Measurements from ENCODE around the gene NEU4.
"Not testable (repeated sequence)": the region's sequence is repeated elsewhere in the genome, so short reads cannot be mapped to it uniquely, and the experiment has no call there.

Gene NEU4, protein sequence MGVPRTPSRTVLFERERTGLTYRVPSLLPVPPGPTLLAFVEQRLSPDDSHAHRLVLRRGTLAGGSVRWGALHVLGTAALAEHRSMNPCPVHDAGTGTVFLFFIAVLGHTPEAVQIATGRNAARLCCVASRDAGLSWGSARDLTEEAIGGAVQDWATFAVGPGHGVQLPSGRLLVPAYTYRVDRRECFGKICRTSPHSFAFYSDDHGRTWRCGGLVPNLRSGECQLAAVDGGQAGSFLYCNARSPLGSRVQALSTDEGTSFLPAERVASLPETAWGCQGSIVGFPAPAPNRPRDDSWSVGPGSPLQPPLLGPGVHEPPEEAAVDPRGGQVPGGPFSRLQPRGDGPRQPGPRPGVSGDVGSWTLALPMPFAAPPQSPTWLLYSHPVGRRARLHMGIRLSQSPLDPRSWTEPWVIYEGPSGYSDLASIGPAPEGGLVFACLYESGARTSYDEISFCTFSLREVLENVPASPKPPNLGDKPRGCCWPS

GRCh38 chr2:241808721-241809382, at the start of gene NEU4:
Gene NEU4, plus strand, starts transcription at chr2:241809193. Its CDS starts 5,292 bp downstream, at chr2:241814485.
- peak; percentile 43 for DNase-seq (ENCODE audit: low spot score)

DNA sequence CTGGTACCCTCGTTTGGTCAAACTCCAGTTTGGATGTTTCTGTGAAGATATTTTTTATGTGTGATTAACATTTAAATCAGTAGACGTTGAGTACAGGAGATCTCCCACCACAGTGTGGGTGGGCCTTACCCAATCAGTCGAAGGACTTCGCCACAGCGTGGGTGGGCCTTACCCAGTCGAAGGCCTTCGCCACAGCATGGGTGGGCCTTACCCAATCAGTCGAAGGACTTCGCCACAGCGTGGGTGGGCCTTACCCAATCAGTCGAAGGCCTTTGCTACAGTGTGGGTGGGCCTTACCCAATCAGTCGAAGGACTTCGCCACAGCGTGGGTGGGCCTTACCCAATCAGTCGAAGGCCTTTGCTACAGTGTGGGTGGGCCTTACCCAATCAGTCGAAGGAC, 49.1 kb upstream of the NEU4 start:
- DNase-seq (ENCODE audit: low spot score): not testable (repeated sequence)

DNA sequence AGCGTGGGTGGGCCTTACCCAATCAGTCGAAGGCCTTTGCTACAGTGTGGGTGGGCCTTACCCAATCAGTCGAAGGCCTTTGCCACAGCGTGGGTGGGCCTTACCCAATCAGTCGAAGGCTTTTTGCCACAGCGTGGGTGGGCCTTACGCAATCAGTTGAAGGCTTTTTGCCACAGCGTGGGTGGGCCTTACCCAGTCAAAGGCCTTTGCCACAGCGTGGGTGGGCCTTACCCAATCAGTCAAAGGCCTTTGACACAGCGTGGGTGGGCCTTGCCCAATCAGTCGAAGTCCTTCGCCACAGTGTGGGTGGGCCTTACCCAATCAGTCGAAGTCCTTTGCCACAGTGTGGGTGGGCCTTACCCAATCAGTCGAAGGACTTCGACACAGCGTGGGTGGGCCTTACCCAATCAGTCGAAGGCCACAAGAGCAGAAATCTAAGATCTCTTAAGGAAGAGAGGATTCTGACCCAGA, 48.7 kb upstream of the NEU4 start:
- no peak for DNase-seq (ENCODE audit: low spot score)

DNA sequence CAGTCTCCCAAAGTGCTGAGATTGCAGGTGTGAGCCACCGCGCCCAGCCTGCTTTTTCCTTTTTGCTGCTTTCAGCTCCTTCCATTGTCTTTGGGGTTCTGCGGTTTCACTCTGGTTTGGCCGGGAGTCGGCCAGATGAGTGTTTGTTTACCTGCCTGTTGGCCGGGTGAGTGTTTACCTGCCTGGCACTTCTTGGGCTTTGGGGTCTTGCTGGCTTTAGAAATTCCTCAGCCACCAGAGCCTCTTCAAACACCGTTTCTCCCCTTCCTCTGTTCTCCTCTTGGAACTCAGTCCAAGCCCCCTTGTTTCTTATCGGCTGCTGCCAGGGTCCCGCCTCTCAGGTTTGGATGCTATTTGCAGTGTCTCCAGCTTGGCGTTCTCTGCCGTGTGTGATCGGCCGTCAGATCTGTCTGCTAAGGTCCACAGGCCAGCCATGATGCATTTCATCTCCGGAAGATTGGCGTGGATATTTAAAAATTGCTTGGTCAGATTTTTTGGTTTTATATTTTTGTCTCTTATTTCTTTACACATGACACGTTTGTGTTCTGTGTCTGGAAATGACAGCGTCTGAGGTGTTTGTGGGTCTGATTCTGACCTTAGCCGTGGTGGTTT, 46.6 kb upstream of the NEU4 start:
- DNase-seq (ENCODE audit: low spot score): peak; percentile 4

- DNase-seq (ENCODE audit: low spot score): peak; percentile 3
These were observed 46.0 kb upstream of the NEU4 start for GRCh38 chr2:241762933-241763369.

DNA sequence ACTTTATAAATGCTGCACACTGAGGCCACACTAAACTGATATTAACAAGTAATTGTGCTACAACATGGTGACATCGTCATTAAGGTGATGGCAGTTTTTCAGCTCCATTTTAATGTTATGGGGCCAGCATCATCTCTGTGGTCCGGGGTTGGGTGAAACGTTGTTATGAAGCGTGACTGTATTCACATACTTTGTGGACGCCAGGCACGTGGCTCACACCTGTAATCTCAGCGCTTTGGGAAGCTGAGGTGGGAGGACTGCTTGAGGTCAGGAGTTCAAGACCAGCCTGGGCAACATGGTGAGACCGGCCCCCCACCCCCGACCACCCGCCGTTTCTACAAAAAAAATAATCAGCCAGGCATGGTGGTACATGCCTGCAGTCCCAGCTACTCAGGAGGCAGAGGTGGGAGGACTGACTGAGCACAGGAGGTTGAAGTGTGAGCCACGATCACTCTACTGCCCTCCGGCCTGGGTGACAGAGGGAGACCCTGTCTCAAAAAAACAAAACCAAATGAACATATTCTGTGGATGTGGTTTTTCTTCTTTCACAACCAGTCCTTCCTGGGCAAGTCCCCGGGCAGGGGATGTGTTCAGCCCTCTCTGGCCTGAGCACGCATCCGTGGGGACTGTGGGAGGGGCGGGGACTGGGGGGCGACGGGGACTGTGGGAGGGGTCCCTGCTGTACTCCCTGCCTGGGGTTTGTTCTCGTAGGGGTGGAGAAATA, 45.3 kb upstream of the NEU4 start:
- DNase-seq (ENCODE audit: low spot score): peak; percentile 2

DNA sequence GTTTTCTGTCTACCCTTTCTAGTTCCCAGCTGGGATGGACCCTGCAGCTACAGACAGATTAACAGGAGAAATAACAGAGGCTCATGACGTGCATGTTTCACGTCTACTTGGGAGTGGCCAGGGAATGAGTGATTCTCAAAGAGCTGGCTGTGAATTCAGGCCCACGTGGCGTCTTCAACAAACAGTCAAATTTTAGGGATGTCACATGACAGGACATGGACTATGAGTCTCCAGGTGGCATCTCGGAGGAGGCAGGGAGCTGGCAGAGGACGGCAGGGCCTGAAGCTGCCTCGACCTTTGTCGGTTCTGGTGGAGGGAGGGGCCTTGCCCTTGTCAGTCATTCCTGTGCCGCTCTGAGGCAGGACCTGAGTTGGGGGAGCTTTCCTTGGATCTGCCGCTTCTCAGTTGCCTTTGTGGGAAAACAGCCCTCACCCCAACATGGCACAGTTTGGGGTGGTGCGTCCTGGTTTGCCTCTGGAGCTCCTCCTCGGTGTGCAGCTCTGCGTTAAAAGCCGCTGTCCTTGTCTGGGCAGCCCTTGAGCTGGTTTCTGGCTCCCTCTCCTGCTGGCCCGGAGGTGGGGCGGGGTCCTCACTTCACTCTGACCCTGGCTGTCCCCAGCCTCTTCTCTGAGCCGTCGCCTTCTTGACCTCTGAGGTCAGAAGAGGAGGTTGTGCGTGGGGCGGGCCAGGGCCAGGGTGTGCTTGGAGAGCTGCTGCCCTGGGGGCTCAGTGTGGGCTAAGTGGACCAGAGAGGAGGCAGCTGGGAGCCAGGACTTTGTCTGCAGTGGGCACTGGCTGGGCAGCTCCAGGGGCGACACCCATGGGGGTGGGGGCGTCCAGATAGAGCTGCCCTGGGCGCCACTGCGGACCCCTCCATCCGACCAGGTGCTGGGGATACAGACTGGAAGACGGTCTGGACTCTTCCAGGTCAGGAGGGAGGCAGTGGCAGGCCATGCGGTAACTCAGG, 44.4 kb upstream of the NEU4 start:
- DNase-seq (ENCODE audit: low spot score): no peak

DNA sequence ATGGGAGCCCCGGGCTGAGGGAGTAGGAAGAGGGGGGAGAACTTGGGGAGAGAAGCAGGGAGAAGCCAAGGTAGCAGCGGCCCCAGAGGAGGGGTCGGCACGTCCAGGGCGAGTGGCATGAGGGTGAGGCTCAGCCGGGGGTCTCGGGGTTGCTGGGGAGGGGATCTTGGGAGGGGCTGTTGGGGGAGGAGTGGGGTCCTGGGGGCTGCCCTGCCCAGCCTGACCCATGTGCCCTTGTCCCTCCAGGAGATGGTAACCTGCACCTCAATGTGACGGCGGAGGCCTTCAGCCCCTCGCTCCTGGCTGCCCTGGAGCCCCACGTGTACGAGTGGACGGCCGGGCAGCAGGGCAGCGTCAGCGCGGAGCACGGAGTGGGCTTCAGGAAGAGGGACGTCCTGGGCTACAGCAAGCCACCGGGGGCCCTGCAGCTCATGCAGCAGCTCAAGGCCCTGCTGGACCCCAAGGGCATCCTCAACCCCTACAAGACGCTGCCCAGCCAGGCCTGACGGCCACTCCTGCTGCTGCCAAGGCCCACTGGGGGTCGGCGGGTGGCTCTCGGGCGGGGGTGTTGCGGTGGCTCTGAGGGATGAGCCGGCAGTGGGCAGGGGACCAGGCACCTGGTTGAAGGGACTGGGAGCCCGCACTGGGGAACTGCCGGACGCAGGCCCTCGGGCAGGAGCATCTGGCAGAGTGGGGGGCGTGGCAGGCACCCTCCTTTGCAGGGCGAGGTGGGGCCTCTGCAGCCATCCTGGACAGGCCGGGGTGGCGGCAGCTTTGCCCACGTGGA, 41.3 kb upstream of the NEU4 start:
- no peak for DNase-seq (ENCODE audit: low spot score)

DNA sequence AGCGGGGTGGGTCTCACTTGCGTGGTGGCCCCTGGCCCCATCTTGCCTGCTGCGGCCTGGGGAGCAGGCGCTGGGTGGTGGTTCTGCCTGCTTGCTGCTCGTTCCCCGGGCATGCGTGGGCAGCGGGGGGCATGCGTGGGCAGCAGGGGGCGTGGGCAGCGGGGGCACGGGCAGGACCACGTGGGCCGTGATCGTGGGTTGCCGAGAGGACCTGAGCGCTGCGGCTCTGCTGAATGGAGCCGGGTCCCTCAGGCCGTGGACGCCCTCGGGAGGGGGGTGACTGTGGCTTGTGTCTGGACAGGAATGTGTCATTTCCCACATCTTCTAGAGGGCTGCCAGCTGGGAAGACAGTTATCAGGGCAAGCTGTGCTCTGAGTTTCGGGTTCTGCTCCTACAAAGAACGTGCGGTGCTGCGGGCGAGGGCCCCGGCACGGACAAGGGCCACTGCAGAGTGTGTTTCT, 40.7 kb upstream of the NEU4 start:
- no peak for DNase-seq (ENCODE audit: low spot score)

DNA sequence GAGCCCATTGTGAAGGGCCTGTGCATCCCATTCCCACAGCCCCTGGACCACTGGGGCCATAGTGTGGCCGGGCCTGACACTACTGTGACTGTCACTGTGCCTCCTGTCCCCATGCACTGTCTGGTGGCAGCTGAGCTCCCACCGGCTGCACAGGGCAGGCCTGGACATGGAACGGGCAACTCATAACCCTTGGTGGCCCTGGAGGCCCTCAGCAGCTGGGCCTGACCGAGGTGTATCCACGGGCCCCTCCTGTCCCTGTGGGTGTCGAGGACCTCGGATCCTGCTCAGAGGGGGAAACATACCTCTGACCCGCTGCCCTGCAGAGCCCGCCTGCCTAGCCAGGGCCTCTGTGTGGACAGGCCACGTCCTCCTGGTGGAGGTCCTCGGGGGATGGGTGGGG, 40.1 kb upstream of the NEU4 start:
- DNase-seq (ENCODE audit: low spot score): no peak

DNA sequence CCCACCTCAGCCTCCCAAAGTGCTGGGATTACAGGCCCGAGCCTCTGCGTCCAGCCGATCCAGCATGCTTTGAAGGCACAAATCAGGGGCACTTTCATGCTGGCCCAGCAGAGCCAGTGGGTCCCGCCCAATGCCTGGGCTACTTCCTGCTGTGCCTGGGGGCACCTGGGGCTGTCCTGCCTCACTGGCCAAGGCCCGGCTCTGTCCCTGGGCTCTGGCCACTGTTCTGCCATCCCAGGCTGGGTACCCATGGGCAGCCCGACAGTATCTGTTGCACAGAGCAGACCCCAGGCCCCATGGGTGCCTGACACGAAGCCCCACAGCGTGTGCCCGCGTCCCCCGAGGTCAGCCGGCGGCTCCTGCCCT, 39.2 kb upstream of the NEU4 start:
- DNase-seq (ENCODE audit: low spot score): no peak

DNA sequence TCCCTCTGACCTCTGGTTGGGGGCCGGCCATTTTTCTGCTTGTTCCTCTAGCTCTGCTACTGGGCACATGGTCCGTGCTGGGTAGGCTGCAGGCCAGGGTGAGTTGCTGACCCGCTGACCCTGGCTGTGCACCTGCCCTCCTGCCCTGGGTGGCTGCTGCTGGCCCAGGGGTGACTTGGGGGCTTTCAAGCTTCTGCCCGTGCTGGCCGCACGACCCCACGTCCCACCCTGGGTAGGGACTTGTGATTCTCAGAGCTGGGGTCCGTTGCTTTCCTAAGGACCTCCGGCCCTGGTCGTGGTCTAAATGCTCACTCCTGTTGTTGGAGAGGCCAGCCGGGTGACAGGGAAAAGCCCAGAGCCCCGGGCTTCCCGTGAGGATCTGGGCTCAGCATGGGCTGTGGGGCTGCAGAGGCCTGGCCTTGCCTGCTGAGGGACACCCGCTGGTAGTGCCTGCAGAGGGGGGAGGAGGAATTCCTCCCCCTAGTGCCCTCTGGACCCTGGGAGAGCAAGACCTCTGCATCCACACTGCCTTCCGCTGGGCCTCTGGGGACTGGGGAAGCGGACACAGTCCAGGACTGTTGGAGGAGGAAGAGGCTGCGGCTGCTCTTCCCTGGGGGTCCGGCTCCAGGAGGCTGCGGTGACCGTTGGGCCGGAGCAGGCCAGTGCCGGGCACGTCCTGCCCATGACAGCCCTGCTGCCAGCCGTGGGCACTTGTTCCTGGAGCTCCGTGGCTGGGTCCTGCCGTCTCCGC, 38.6 kb upstream of the NEU4 start:
- DNase-seq (ENCODE audit: low spot score): no peak

DNA sequence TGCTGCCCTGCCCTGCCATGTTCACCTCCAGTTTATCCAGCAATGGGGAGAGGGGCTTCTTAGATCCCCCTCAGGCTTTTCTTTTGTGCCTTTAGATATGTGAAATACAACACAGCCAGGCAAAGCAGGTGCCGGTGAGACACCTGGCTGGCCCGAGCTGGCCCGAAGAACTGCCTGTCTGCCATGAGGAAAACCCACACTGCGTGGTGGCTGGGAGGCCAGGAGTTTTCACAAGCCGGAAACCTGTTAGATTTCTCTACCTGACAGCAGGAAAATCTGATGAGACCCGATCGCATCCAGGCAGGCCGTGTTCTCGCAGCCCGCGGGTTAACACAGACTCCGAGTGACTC, 38.1 kb upstream of the NEU4 start:
- DNase-seq (ENCODE audit: low spot score): no peak

DNA sequence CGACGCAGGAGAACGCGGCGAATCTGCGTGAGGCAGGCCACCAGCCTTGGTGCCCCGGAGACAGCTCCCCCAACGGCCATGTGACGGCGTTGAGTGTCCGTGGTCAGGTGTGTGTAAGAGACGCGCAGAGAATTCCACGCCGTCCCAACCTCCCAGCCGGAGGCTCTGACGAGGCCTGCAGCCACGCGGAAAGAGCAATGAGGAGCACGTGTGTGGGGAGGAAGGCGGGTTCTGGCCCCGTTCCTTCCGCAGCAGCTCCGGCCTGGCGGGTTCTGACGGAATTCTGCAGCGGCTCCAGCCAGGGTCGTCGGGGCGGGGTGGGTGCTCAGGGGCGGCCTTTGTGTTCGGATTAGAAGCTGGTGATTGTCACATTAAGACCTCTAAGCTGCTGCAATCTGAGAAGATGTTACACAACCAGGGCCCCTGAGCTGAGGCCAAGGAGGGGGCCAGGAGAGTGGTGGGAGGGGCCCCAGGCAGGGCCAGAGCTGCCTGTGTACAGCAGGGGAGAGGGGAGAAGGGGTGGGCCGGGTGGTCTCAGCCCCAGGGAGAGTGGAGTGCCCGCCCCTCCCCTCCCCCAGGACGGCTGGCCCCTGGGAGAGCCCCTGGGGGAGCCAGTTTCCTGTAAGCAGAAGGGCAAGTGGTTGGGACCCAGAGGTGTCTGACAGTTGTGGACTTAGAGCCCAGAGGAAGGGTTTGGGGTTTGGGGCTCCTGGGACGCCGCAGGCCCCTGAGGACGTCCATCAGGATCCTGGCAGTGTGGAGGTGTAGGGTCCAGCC, 37.5 kb upstream of the NEU4 start:
- peak; percentile 70 for DNase-seq (ENCODE audit: low spot score)

GRCh38 chr2:241772063-241772499, 36.9 kb upstream of the NEU4 start:
- DNase-seq (ENCODE audit: low spot score): no peak

- no peak for DNase-seq (ENCODE audit: low spot score)
These were observed 35.2 kb upstream of the NEU4 start for GRCh38 chr2:241773511-241774418.

DNA sequence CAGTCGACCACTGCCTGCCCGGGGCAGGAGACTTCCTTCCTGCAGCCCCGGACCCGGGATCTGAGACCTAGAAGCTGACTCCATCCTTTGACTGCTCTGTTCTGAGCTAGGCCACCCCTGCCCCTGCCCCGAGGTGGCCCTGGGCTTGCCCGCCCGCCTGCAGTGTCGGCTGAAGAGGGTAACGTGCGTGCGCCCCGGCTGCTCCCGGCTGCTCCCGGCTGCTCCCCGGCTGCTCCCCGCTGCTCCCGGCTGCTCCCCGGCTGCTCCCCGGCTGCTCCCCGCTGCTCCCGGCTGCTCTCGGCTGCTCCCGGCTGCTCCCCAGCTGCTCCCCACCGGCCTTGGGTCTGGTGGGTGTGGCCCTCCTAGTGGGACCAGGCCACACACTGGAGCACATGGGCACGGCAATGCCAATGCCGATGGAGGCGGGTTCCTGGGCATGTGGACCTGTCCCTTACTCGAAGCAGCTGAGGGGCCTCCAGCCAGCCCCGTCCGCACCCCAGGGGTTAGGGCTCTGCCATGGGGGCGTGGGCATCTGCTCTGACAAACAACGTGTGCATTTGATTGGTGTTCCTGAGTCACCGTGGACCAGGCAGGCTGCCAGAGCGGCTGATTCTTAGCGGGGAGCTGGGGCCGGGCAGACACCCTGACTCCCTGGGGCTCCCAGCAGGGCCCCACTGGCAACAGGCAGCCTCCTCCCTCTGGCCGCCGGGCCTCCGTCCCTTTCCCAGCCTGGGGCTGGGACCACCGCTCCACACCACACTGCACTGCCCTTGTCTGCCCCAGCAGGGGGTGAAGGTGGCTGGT, 34.4 kb upstream of the NEU4 start:
- peak; percentile 54 for DNase-seq (ENCODE audit: low spot score)
